ENCODE data around the gene NQO2. TPM values are rescaled to one million over a fixed set of nuclear protein-coding genes. Genes with fewer than 3 reads are reported as not detected.
"Not testable (repeated sequence)": the region's sequence is repeated elsewhere in the genome, so short reads cannot be mapped to it uniquely, and the experiment has no call there.

The NQO2 gene
- total RNA-seq, 1 donor from 2014 or later, result 29.0 TPM

DNA sequence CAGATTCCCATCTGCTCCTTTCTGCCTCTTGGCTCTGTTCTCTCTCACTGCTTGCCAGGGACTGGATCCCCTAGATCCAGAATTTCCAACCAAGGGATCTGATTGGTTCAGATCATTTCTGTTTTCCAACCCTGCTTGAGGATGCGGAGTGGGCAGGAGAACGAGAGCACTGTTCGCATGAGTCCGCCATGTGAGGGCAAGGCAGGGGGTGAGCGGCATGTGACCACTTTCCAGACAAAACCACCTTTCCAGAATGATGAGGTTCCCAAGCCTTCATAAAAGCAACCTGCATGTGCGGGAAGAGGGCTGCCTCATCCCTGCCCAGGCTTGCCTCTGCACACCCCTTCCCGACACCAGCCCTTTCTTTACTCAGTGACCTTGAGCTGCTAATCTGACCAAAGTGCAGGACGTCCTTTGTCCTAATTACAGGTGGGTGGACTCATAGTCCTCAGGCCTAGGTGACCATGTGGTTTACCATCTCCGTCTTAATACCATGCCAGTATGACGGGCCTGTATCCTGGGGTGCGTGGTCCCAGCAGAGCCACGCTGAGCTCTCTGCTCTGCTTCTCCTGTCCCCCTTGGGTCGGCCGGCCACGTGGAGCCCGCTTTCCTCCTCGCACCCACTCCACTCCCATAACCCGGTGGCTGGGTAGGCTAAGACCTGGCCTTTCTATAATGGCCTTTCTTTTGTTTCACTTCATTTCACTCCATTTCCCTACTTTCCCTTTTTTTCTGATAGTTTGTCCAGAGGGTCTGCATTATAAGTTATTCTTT lies 14.4 kb downstream of the NQO2 start:
- DNase-seq (ENCODE audit: low read depth), result no peak

- DNase-seq (ENCODE audit: low read depth), result no peak
These were observed 15.0 kb downstream of the NQO2 start for GRCh38 chr6:3014675-3015066.

GRCh38 chr6:3015144-3015543 lies 15.4 kb downstream of the NQO2 start:
- DNase-seq (ENCODE audit: low read depth), result no peak

DNA sequence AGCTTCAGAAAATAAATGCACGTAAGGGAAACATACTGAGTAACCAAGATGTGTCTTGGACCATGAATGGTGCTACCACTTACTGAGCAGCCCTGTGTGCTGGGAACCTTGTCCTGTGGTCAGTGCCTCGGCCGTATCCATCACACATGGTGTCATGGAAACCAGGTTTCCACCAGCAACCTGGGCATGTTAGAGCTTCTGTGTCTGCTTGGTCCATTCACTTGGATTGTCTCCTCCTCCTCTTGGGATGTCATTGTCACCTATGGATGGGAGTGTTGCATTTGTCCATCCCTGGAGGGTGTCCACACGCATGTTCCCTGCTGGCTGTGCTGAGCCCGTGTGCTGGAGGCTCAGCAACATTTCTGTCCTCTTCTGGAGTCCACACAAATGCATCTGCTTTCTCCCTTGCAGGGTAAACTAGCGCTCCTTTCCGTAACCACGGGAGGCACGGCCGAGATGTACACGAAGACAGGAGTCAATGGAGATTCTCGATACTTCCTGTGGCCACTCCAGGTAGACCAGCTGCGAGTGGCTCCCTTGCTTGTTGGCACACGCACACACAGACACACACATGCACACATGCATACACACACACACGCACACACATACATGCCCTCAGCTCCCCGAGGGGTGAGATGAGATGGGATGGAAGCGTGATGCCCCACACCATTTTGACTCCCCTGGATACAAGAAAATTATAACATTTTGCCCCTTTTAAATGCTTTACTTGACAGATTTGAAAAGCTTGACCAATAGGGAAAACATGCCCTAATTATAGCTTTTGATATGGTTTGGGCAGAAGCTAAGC lies 17.0 kb downstream of the NQO2 start:
- DNase-seq (ENCODE audit: low read depth), result no peak

GRCh38 chr6:3017304-3017703 lies 17.6 kb downstream of the NQO2 start:
- no peak for DNase-seq (ENCODE audit: low read depth)

DNA sequence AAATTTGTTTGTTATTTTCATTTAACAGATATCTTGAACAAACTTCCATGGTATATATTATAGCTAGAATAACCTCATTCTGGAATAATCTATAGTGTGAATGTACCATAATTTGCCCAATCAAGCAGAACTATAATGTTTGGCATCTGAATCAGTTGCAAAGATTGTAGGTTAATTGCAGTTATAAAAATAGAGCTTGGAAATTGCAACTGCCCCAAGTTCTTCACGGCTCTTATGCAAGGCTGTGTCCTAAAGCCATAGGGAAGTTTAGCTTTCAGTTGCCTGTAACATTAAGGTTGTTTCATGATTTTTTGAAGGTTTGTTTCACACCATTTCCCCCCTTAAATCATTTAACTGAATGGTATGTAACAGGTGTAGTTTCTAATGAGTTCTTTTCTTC lies 19.4 kb downstream of the NQO2 start:
- DNase-seq (ENCODE audit: low read depth), result no peak

DNA sequence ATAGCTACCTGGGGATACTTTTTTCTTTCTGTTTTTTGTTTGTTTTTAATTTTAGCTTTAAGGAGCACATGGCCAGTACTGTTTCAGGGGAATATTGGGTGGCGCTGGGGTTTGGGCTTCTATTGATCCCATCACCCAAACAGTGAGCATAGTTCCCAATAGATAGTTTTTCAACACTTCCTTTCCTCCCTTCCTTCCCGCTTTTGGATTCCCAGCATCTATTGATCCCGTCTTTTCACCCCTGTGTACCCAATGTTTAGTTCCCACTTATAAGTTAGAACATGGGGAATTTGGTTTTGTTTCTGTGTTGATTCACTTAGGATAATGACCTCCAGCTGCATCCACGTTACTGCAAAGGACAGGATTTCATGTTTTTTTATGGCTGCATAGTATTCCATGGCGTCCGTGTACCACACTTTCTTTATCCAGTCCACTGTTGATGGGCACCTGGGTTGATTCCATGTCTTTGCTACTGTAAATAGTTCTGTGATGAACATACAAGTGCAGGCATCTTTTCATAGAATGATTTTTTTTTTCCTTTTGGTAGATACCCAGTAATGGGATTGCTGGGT lies 20.1 kb downstream of the NQO2 start:
- DNase-seq (ENCODE audit: low read depth), result no peak

GRCh38 chr6:3020976-3021598 lies 21.4 kb downstream of the NQO2 start:
- DNase-seq (ENCODE audit: low read depth), result not testable (repeated sequence)

GRCh38 chr6:3022765-3023662 lies 23.3 kb downstream of the NQO2 start:
- no peak for DNase-seq (ENCODE audit: low read depth)

GRCh38 chr6:3023663-3024483 lies 24.2 kb downstream of the NQO2 start:
- DNase-seq (ENCODE audit: low read depth), result peak; percentile 66

GRCh38 chr6:3026791-3027626 lies 27.3 kb downstream of the NQO2 start:
- no peak for DNase-seq (ENCODE audit: low read depth)

- DNase-seq (ENCODE audit: low read depth), result not testable (repeated sequence)
These were observed 28.5 kb downstream of the NQO2 start for GRCh38 chr6:3028156-3028555.

- no peak for DNase-seq (ENCODE audit: low read depth)
These were observed 32.4 kb downstream of the NQO2 start for GRCh38 chr6:3031857-3032640.

- peak; percentile 81 for DNase-seq (ENCODE audit: low read depth)
These were observed 33.3 kb downstream of the NQO2 start for GRCh38 chr6:3032986-3033385.

GRCh38 chr6:3033652-3034051 lies 34.0 kb downstream of the NQO2 start:
- DNase-seq (ENCODE audit: low read depth), result no peak

DNA sequence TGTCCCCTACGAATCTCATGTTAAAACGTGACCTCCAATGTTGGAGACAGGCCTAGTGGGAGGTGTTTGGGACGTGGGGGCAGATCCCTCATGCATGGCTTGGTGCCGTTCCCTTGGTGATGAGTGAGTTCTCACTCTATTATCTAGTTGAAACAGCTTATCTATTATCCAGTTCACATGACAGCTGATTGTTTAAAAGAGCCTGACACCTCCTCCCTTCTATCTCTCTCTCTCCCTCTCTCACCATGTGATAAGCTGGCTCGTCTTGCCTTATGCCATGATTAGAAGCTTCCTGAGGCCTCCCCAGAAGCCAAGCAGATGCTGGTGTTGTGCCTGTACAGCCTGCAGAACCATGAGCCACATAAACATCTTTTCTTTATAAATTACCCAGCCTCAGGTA lies 35.7 kb downstream of the NQO2 start:
- DNase-seq (ENCODE audit: low read depth), result no peak

GRCh38 chr6:3036861-3037637 lies 37.4 kb downstream of the NQO2 start:
- DNase-seq (ENCODE audit: low read depth), result no peak
